IMR-90 (cell line): Measurements from ENCODE around the gene SPATC1L.

ENCODE experiments used
- CTCF ChIP-seq: conservative IDR thresholded peaks from 2 replicates; pipeline ENCODE4 v1.5.1; 2012; ENCODE audit warnings: mild to moderate bottlenecking, low read depth, low read length, improper control_type of control experiment
- ELK1 ChIP-seq: fragments of 150-350 bp; IDR thresholded peaks from 2 replicates; pipeline ENCODE4 v1.6.1; 2016; ENCODE audit warnings: low read depth, mild to moderate bottlenecking, low read length, moderate library complexity, borderline replicate concordance
- POLR2A ChIP-seq: IDR thresholded peaks from 2 replicates; pipeline ENCODE4 v1.6.1; 2012; ENCODE audit warnings: mild to moderate bottlenecking, low read depth, low read length
- RCOR1 ChIP-seq: IDR thresholded peaks from 2 replicates; pipeline ENCODE4 v1.6.1; 2012; ENCODE audit warnings: mild to moderate bottlenecking, low read length, improper control_type of control experiment; ENCODE audit not compliant: insufficient replicate concordance

GRCh38 chr21:46160657-46160906 lies 23.7 kb downstream of the SPATC1L start:
- TF ChIP-seq CTCF (no peak), ELK1 (no peak), RCOR1 (no peak), POLR2A (no peak)
